GM12873 (cell line): ENCODE results near the gene GALNT9.

Experiments used
- CTCF ChIP-seq: IDR thresholded peaks from 2 replicates; pipeline ENCODE4 v1.5.1; 2012; ENCODE audit warnings: low read depth, mild to moderate bottlenecking, moderate library complexity, low read length, control low read depth; ENCODE audit not compliant: insufficient read depth; ENCODE audit errors: missing control alignments

The GALNT9 gene

GRCh38 chr12:132167611-132168310, 161.6 kb downstream of the GALNT9 start:
- no peak for TF ChIP-seq CTCF

GRCh38 chr12:132166801-132167591, 162.4 kb downstream of the GALNT9 start:
- no peak for TF ChIP-seq CTCF

GRCh38 chr12:132166093-132166492, 163.3 kb downstream of the GALNT9 start:
- TF ChIP-seq CTCF: no peak

GRCh38 chr12:132165584-132165983, 163.8 kb downstream of the GALNT9 start:
- TF ChIP-seq CTCF: no peak

GRCh38 chr12:132164426-132164825, 165.0 kb downstream of the GALNT9 start:
- no peak for TF ChIP-seq CTCF

GRCh38 chr12:132163911-132164288, 165.5 kb downstream of the GALNT9 start:
- TF ChIP-seq CTCF: peak; percentile 41

- TF ChIP-seq CTCF: no peak
Measured at GRCh38 chr12:132163041-132163910, 166.1 kb downstream of the GALNT9 start.
